HepG2 (cell line): ENCODE results near the gene ZNHIT6. TPM values are rescaled to one million over a fixed set of nuclear protein-coding genes. Genes with fewer than 3 reads are reported as not detected.

Experiments used
- CERS6 ChIP-seq: sonication (generic); formaldehyde crosslinking; IDR thresholded peaks from 2 replicates; pipeline ENCODE4 v1.5.0; 2020; ENCODE audit warnings: missing genetic modification reagents
- KAT7 ChIP-seq: IDR thresholded peaks from 2 replicates; pipeline ENCODE4 v1.6.1; 2018; ENCODE audit warnings: borderline replicate concordance, missing compliant biosample characterization
- PITX1 ChIP-seq: sonication (generic); formaldehyde crosslinking; IDR thresholded peaks from 2 replicates; pipeline ENCODE4 v1.5.1; 2020; ENCODE audit warnings: mild to moderate bottlenecking, missing genetic modification reagents
- POLR2A ChIP-seq, 2 experiments: IDR thresholded peaks; 2 replicates each; pipeline ENCODE4 v1.6.1; 2011; ENCODE audit warnings: low read depth in 2 of 2, low read length in 2 of 2, mild to moderate bottlenecking in 1 of 2, moderate library complexity in 1 of 2; ENCODE audit not compliant: insufficient read depth in 1 of 2
- RAD51 ChIP-seq: fragments of 450-650 bp; IDR thresholded peaks from 2 replicates; pipeline ENCODE4 v1.6.1; 2016; ENCODE audit warnings: borderline replicate concordance
- RBM39 ChIP-seq: fragments of 200-400 bp; formaldehyde crosslinking; IDR thresholded peaks from one replicate; pipeline ENCODE4 v1.6.1; 2018; ENCODE audit warnings: antibody characterized with exemption, mild to moderate bottlenecking, low read depth, low read length; ENCODE audit not compliant: poor library complexity, severe bottlenecking
- TBL1XR1 ChIP-seq: fragments of 150-350 bp; IDR thresholded peaks from 2 replicates; pipeline ENCODE4 v1.6.1; 2014; ENCODE audit warnings: borderline replicate concordance, low read length; ENCODE audit not compliant: partially characterized antibody
- ZFP91 ChIP-seq: sonication (generic); formaldehyde crosslinking; IDR thresholded peaks from 2 replicates; pipeline ENCODE4 v1.9.0; 2022; ENCODE audit warnings: missing genetic modification reagents, mild to moderate bottlenecking, borderline replicate concordance
- ZNF101 ChIP-seq: sonication (generic); formaldehyde crosslinking; IDR thresholded peaks from 2 replicates; pipeline ENCODE4 v1.4.0; 2020; ENCODE audit warnings: mild to moderate bottlenecking, low read depth, missing genetic modification reagents, borderline replicate concordance
- ZNF598 ChIP-seq: sonication (generic); formaldehyde crosslinking; IDR thresholded peaks from 2 replicates; pipeline ENCODE4 v1.5.1; 2020; ENCODE audit warnings: mild to moderate bottlenecking, missing genetic modification reagents, borderline replicate concordance
- ZNF841 ChIP-seq: sonication (generic); formaldehyde crosslinking; IDR thresholded peaks from 2 replicates; pipeline ENCODE4 v1.8.1; 2023; ENCODE audit warnings: missing genetic modification reagents, borderline replicate concordance
- ZNF878 ChIP-seq: sonication (generic); formaldehyde crosslinking; IDR thresholded peaks from 2 replicates; pipeline ENCODE4 v1.8.1; 2023; ENCODE audit warnings: mild to moderate bottlenecking, missing genetic modification reagents, moderate library complexity
- polyA plus RNA-seq, 8 experiments: library from polyadenylated mRNA; depleted of rRNA in 3 of 8; stranded (reverse) in 7 of 8; unstranded in 1 of 8; fragments of >200 nt; fragmentation: Illumina TruSeq in 4 of 8; extraction: Trizol in 4 of 8; gene quantifications; 2 replicates each; pipeline versions ENCODE4 v1.2.1 to v1.2.3, GENCODE V29; 2011 to 2016; ENCODE audit warnings: low read depth in 4 of 8, missing spikeins in 1 of 8, mixed read lengths in 1 of 8; ENCODE audit not compliant: insufficient read depth in 1 of 8
- total RNA-seq, 5 experiments: library from RNA; depleted of rRNA; stranded (reverse); fragments of >200 nt; fragmentation: Illumina TruSeq; extraction: Trizol; gene quantifications; 2 replicates each; pipeline ENCODE4 v1.2.3, GENCODE V29; 2016; ENCODE audit warnings: low read depth in 1 of 5

The ZNHIT6 gene
- total and polyA plus RNA-seq, 2 of the 13 experiments (the other 11 are each of a cell fraction or from before 2014, with no cell fraction given): 6.0 to 15.2 TPM

- no peak for TF ChIP-seq ZFP91 (CRISPR knock-in tag)
- no peak for TF ChIP-seq RAD51
- TF ChIP-seq POLR2A (IDR thresholded peaks at IDR 0.05; ENCODE audit: insufficient read depth in 1 of 2, low read depth in 2 of 2, low read length in 2 of 2): no peak
- no peak for TF ChIP-seq PITX1
- TF ChIP-seq ZNF101: no peak
- TF ChIP-seq ZNF841 (CRISPR knock-in tag): no peak
- no peak for TF ChIP-seq RBM39
- TF ChIP-seq KAT7 (CRISPR knock-in tag): no peak
- no peak for TF ChIP-seq ZNF878 (CRISPR knock-in tag)
- no peak for TF ChIP-seq CERS6 (CRISPR knock-in tag)
- TF ChIP-seq TBL1XR1: no peak
- no peak for TF ChIP-seq ZNF598 (CRISPR knock-in tag)
Measured at GRCh38 chr1:85689775-85690404, 18.3 kb downstream of the ZNHIT6 start (continued).
